Measurements from ENCODE around the gene GOLPH3.
"Not testable (repeated sequence)": the region's sequence is repeated elsewhere in the genome, so short reads cannot be mapped to it uniquely, and the experiment has no call there.

Gene GOLPH3

DNA sequence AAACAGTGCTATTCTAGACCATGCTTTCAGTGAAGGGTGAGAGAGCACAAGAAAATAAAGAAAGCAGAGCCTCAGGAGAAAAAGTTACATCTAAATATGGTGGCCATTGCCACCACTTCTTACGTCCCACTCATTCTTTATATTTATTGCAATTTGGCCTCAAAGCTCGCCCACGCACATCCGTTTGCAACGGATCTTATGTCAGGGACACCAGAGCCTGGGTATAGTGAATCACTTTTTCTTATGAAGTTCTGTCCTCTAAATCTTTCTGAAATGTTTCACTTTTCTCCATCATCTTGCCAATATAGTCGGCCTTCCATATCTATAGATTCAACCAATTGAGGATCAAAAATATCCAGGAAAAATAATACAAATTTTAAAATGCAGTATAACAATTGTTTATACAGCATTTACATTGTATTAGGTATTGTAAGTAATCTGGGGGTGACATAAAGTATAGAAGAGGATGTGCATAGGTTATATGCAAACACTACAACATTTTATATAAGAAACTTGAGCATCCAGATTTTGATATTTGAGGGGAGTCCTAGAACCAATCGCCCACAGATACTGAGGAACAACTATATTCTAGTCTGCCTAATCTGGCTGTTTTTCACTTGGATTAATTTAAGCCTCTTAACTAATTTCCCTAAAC is 35.2 kb downstream of the GOLPH3 start:
- DNase-seq = peak in 5 of 58 donors; percentile 2 to 21 (median 16)

- no peak for DNase-seq
Measured at GRCh38 chr5:32136342-32136741, 37.8 kb downstream of the GOLPH3 start.

- DNase-seq = no peak
Measured at GRCh38 chr5:32135086-32135485, 39.0 kb downstream of the GOLPH3 start.

- no peak for DNase-seq
Measured at GRCh38 chr5:32132757-32133156, 41.4 kb downstream of the GOLPH3 start.

DNA sequence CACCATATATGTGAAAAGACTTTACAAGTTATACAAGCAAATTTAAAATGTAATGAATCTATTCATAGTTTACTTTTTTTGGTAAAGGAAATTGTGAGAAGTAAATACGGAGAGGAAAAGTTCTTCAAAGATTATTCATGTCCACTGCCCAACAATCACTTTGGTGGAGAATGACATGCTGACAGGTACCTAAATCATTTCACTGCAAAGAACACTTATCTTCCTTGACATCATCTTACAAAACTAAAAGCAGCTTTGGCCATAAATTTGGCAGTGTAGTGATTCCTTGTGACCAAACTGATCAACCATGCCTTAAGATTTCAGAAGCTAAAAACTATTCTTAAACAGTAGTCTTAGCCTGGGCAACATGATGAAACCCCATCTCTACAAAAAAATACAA is 42.5 kb downstream of the GOLPH3 start:
- DNase-seq = no peak

DNA sequence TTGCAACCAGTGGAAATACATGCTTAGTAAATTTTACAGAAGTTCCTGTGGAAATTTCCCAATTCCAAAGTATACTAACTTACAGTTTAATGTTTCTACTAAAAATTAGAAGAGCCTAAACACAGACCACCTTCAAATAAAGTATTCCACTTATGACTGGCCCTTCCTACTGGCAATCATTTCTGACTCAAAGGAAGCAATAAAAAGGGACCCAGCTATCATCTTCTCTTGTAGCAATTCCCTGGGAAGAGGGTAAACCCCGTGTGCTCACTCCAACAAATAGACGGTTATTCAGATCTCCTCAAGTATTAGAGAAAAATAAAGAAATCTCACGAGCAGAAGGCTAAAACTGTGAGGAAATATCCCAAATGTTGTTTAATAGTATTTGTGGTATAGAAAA is 43.3 kb downstream of the GOLPH3 start:
- DNase-seq = no peak

DNA sequence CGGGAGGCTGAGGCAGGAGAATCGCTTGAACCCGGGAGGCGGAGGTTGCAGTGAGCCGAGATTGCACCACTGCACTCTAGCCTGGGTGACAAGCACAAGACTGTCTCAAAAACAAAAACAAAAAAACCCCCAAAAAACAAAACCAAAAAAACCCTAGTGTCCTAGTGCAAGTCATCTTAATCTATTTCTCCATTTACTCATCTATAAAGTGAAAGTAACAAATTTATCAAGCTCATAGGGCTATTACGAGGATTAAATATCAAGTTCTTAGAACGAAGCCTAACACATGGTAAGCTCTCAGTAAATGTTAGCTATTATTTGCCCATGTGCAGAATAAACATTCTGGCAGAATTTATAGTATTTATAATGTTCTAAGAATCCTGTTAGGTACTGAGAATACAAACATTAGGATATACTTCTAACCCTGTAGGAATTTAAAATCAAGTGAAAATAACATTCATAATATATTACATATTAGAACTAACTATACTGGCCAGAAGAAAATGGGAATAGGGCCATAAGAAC is 45.0 kb downstream of the GOLPH3 start:
- no peak for DNase-seq

- no peak for DNase-seq
Measured at GRCh38 chr5:32127711-32128110, 46.4 kb downstream of the GOLPH3 start.

DNA sequence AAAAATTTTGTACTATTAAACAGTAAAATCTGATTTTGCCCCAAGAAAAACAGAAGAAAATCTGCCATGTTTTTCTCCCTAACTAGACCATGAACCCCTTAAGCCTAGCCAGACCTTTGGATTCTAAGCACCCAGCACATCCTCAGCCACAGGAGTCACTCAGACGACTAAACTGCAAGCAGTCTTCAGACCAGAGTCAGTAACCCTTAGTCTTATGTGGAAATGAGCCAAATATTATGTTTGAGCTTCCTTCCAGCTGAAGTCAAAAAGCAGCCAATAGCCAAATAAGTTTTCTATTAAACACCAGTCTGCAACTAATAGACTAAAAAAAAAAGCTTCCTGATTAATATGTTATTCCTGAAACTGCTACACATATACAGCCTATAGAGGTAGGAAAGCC is 47.4 kb downstream of the GOLPH3 start:
- DNase-seq = no peak

DNA sequence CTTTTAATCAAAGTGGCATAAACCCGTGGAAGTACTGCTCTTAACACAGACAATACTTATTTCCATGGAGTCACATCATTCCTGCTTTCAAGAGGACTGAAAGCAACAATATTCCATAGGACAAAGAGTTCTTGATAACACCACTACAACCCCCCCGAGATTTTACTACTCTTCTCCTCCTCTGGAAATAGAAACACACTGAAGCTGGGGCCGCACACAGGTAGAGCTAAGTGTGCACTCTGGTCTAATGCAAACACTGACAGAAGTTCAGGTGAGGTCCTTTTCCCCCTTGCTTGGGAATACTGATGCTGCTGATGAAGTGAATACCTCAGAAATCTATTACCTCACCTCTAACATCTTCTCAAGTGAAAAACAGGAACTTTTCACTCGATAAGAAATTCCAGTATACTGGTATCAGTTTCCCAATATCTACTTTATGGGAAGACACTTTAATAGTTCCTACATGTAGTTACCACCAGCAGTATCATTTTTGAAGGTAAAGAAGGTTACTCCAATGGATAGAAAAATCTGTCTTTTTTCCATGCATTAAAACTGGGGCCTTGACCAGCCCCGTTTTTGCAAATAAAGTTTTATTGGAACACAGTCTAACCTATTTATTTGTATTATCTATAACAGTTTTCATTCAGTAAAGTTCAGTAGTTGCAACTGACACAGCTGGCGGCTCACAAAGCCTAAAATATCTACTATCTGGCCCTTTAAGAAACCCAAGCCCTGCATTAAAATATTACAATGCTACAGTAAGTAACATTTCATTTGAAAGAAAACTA is 50.0 kb downstream of the GOLPH3 start:
- no peak for DNase-seq

DNA sequence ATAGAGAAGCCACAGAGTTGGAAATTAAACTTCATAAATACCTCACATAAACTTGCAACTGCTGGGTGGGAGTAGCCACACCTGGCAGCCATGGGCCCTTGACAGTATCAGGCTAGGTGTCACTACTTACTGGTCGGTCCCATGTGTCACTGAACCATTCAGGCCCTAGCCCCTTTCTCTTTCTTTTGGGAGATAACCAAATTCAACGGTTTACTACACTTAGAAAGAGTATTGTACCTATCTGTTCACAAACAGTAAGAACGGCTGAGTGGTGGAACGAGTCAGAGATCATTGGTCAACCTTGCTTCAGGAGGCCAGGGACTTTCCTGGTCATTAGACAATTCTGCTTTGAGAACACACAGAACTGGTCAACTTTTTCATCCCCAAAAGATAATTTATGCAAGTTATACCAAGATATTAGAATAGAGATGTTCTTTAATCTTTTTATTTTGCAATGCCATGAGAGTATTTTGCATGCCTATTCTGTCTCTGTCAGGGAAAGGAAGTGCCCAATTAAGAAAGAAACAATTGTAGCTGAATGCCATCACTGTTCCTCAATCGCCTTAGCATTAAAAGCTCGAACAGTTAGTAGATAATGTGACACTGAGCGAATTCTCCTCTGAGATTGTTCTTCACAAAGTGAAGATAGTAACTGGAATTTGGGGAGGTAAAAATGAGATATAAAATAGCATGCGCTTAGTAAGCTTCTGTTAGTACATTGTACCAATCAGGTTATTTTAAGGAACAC is 50.9 kb downstream of the GOLPH3 start:
- no peak for DNase-seq

DNA sequence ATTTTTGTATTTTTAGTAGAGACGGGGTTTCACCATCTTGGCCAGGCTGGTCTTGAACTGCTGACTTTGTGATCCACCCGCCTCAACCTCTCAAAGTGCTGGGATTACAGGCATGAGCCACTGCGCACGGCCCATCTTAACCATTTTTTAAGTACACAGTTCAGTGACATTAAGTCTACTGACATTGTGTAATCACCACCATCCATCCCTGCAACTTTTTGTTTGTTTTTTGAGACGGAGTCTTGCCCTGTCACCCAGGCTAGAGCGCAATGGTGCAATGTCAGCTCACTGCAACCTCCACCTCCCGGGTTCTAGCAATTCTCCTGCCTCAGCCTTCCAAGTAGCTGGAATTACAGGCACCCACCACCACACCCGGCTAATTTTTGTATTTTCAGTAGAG is 55.2 kb downstream of the GOLPH3 start:
- DNase-seq = not testable (repeated sequence)

DNA sequence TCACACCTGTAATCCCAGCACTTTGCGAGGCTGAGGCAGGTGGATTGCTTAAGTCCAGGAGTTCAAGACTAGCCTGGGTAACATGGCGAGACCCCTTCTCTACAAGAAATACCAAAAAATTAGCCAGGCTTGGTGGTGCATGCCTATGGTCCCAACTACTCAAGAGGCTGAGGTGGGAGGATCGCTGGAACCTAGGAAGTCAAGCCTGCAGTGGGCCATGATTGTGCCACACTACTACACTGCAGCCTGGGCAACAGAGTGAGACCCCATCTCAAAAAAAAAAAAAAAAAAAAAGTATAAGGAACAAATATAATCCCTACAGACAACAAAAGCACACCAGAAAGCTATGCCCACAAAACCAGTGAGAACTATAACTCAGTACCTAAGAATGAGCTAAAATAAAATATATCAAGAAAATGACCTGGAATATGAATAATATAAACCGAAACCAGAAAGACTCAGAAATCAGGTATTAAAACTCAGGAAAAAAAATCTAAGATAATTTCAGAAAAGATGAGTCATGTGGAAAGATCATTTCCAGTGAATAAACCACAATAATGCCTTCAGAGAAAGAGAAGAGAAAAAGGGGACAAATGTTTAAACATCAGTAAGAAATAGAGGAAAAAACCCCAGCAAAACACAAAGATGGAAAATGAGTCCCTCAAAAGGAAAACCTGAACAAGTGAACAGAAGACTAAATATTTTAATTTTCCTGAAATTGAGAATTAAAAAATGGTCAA is 57.4 kb downstream of the GOLPH3 start:
- DNase-seq = no peak

DNA sequence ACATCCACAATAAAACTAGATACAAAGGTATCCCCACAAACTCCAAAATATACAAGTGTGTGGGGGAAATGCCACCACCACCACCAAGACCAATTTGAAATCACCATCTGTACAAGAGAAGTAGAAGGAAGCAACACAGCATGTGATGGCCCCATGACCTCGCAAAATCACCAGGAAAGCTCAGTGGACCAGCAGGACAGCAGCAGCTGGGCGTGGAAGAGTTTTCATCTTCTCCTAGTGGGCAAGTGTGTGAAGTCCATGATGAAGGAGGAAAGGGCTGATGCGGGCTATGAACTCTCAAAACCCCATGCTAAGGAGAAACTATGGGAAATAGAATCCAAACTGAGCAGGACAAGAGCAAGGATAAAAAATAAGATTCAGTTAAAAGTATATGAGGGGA is 58.1 kb downstream of the GOLPH3 start:
- no peak for DNase-seq

DNA sequence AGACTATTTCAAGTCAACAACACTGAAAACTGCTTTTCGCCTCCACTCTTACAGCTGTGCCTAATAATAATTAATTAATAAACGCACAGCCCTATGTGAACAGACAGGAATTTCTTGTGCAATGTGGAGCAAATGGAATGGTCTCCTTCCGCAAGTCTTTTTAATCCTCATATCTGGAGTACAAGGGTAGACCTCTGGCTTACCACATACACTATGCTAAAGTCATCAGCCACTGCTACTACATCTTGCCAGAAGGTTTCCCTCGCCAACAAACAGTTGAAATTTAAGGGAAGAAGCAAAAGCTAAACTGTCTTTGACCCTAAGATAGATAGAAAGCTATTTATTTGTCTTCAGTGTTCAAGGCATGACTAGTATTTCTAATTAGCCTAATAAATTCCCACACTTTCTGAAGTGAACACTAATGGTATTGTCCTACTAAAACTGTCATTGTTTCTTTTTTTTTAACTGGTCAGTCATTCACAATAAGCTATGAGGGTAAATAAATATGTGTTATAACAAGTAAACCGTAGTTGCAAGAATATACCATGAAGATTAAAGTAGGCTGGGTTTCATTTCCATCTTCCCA is 63.9 kb downstream of the GOLPH3 start:
- DNase-seq = no peak

GRCh38 chr5:32109236-32109635 is 64.9 kb downstream of the GOLPH3 start:
- DNase-seq = no peak

DNA sequence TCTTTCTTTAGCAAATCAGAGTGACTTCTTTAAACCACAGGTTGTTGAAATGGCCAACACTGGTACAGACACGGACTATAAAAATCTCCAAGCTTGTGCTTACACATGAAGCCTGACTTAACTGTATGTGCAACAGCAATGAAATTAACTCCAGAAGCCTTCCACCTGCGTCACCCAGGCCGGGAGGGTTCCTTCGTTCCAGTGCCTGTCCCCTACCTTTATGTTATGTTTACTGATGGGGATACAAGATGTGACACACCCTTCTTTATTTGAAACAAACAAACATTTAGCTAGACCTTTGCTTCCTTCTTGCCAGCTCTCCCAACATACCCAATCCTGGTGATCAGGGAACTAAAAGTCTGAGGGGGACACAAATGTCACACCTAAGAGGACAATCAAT is 66.0 kb downstream of the GOLPH3 start:
- no peak for DNase-seq

GRCh38 chr5:32107291-32107690 is 66.8 kb downstream of the GOLPH3 start:
- DNase-seq = no peak

- no peak for DNase-seq
Measured at GRCh38 chr5:32103521-32103920, 70.6 kb downstream of the GOLPH3 start.

DNA sequence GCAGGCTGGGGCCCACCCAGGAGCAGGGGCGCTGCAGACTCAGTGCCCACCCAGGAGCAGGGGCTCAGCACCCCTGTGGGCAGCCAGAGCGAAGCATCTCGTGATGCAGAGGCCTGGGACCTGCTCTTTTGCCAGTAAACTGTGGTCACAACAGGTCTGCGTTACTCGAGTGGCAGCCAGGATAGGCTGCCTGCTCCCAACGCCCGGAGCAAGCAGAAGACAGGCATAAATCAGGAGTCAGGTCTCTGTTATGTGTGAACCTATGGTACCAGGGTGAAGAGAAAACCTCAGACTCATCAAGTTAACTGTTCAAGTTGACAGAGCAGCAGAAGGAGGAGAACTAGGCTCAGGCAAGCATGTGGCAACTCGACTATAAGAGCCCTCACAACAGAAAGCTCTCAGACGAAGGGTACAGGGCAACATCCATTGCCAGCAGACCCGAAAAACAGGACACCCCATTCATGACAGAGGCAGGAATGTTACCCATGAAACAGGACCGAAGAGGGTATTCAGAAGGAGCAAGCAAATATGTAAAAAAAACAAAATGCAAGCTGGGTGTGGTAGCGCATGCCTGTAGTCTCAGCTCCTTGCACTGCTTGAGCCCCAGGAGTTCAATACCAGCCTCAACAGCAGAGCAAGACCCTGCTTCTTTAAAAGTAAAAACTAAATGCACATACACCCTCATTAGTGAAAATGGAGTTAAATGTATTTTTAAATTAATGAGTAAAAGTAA is 71.7 kb downstream of the GOLPH3 start:
- no peak for DNase-seq

All from anterior cingulate cortex (tissue), 58 donors.